Middle frontal gyrus (tissue), 1 donor: ENCODE results near the gene OR4F15.
"Not testable (repeated sequence)": the region's sequence is repeated elsewhere in the genome, so short reads cannot be mapped to it uniquely, and the experiment has no call there.

Experiments
- DNase-seq: peaks from one replicate; pipeline ENCODE4 v3.0.0-alpha.2; 2015; ENCODE audit warnings: low spot score; ENCODE audit errors: extremely low spot score

The OR4F15 gene

GRCh38 chr15:101811902-101812301 lies at the start of gene OR4F15:
Gene OR4F15 (plus strand): TSS chr15:101812202. CDS start chr15:101818187, 5,985 bp downstream.
- DNase-seq, result no peak

DNA sequence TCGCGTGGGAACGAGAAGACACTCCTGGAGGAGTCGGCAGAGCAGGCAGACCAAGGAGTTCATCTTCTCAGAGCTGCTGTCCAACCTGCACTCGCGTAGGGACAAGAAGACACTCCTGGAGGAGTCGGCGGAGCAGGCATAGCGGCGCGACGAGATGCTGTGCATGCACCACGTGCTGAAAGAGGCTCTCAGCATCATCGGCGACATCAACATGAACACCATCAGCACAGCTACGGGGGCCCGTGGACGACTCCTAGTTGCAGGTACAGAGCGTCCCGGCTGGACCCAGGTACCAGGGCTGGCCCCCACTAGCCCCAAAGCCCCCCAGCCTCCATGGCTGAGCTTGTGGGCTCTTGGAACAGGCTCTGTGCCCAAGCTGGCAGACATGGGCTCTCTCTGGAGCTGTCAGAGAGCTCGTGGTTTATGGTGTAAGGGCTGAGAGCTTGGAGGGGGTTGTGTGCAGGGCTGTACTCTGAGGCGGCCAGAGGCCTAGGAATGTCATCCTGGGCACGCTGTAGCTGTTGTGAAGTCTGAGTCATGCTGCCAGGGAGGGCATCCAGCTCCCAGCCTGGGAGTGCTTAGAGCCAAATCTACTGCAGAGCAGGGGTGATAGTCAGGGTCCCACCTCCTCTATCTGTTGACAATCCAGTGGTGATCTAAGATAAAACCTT lies 47.2 kb upstream of the OR4F15 start:
- not testable (repeated sequence) for DNase-seq

DNA sequence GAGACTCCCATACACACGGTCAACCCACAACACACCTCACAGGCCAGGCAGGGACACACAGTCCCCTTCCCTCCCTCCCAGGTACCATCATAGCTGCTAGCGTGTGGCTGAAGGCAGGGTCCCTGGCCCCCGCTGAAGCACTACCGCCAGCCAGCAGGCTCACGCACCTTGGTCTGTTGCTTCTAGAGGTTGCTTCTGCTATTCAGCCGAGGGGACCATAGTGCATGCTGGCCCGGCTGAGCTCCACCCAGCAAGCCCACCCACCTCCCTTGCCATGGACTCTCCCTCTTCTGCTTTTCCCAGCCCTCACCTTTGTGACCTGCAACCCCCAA lies 46.7 kb upstream of the OR4F15 start:
- not testable (repeated sequence) for DNase-seq

DNA sequence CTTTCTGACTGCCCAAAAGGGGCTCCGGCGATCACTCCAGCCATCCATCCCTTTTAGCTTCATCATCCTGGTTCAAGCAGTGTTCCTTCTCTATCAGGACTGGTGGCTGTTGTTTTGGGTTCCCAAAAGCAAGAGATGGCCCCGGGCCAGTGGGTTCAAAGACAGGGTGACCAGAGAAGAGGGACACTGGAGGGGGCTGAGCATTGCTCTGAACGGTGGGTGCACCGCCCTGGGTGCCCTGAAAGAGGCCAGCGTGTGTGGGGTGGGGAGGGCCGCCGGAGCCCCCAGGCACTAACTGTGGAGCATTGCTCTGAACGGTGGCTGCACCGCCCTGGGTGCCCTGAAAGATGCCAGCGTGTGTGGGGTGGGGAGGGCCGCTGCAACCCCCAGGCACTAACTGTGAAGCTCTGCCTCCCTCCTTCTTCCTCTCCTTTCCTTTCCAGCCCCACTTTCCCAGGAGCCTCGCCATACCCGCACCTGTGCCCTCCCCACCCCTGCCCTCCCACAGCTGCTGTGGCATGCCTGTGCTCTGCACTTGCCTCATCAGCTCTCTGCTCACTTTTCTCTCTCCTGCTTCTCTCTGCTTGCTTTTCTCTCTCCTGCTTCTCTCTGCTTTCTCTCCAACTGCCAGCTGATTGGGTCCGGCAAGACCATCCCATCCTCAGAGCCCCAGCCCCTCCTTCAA lies 46.1 kb upstream of the OR4F15 start:
- DNase-seq, result no peak

- not testable (repeated sequence) for DNase-seq
Measured at GRCh38 chr15:101767083-101767640, 44.8 kb upstream of the OR4F15 start.

DNA sequence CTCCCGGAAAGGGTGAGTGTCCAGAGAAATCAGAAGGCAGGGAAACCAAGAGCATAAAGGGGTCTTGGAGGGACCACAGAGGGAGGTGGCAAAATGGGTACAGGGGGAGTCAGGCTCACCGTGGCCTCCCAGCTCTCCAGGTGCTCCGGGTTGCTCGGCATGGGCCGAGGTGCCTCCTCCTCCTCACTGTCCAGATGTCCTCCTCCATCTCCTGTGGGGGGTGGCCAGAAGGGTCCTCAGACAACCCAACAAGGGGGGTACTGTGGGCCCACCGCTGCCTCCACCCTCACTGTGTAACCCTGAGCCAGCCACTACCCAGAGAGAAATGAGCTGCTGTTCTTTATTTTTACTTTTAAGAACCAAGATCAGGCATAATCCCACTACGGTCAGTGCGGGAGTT lies 39.1 kb upstream of the OR4F15 start:
- DNase-seq, result no peak

GRCh38 chr15:101773496-101774100 lies 38.4 kb upstream of the OR4F15 start:
- no peak for DNase-seq

GRCh38 chr15:101775136-101775535 lies 36.9 kb upstream of the OR4F15 start:
- no peak for DNase-seq

DNA sequence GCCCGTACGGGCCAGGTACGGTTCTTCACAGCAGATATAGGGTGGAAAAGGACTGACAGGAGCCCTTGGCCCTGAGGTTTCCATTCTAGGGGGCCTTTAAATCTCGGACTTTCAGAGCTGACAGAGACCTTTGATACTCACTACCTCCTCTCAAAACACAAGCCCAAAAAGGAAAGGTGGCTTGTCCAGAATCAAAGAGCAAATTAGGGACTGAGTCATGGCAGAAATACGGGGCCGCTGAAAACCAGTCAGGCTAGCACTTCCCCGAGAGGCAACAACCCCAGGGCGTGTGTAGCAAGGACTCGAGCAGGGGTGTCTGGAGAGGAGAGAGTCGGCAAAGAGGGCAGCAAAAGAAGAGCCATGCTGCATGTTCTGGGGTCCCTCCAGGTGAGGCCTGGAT lies 33.4 kb upstream of the OR4F15 start:
- not testable (repeated sequence) for DNase-seq

- not testable (repeated sequence) for DNase-seq
Measured at GRCh38 chr15:101780225-101780624, 31.8 kb upstream of the OR4F15 start.

- no peak for DNase-seq
Measured at GRCh38 chr15:101781928-101782327, 30.1 kb upstream of the OR4F15 start.

- no peak for DNase-seq
Measured at GRCh38 chr15:101784644-101785043, 27.4 kb upstream of the OR4F15 start.

DNA sequence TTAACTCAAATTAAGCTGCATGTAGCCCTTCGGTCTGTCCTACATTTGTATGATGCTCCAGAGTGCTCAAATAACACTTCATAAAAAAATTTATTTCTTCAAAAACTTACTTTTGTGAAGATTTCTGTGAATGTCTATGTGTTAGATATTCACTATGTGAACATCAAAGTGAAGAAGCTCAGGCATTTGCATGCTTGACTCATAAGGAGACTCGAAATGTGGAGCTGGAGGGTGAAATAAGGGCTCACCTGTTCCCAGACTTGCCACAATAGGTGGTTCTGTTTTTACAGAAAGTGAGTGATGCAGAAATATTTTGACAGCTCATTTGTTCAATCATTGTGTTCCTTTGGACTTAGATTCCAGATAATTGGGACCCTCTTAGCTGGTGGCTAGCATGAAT lies 25.6 kb upstream of the OR4F15 start:
- DNase-seq, result not testable (repeated sequence)

- not testable (repeated sequence) for DNase-seq
Measured at GRCh38 chr15:101788001-101788400, 24.0 kb upstream of the OR4F15 start.

- DNase-seq, result not testable (repeated sequence)
Measured at GRCh38 chr15:101788503-101789269, 23.3 kb upstream of the OR4F15 start.

DNA sequence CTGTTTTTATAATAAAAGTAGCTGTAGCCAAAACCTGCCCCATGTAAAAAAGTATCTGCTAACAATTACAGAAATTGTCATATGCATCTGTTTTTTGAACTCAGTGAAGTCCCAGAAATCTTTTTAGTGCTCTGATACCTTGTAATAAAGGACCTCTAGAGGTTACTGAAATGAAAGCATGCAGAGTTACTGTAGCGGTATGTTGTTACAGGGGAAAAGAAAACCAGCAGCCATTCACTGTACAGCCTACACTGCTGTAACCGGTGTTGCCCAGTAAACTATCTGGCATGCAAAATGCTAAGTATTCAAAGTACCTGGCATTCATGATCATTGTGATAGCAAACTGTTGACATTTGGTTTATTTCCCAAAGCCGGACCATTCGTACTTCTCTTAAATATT lies 21.3 kb upstream of the OR4F15 start:
- not testable (repeated sequence) for DNase-seq

DNA sequence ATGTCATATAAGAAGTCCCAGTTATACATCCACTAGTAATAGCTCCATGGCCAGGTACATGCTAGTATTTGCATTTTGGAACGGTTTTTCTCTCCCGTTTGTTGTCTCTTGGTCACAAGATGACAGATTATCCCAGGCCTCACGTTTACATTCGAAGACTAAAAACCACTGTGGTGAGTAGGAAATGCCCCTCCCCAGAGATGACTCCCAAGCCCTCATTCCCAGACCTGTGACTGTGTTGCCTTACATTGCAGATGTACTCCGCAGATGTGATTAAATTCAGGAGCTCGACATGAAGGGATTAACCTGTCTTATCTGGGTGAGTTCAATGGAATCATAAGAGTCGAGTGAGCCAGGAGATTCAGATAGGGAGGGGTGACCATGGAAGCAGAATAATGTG lies 18.0 kb upstream of the OR4F15 start:
- not testable (repeated sequence) for DNase-seq

DNA sequence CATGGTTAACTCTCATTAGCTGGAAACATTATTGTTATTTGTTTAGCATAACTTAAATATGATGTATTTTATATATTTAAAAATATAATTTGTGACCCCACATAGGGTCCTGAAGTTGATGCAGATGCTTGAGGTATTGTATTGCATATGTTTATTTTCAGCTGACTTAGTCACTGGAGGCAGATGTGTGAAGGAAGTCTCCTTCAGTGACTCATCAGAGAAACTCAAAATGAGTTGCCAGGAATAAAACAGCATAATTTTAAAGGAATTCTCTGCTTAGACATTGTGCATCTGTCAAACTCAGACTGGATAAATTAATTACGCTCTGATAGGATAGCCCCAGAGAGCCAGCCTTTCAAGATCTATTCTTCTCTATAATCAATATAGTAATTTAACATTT lies 16.5 kb upstream of the OR4F15 start:
- DNase-seq, result no peak

DNA sequence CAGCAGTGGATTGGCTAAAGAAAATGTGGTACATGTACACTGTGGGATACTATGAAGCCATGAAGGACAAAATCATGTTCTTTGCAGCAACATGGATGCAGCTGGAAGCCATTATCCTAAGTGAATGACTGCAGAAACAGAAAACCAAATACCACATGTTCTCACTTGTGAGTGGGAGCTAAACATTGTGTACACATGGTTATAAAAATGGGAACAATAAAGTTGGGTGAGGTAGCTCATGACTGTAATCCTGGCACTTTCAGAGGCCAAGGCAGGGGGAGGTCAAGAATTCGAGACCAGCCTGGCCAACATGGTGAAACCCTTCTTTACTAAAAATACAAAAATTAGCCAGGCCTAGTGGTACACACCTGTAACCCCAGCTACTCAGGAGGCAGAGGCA lies 12.3 kb upstream of the OR4F15 start:
- no peak for DNase-seq

DNA sequence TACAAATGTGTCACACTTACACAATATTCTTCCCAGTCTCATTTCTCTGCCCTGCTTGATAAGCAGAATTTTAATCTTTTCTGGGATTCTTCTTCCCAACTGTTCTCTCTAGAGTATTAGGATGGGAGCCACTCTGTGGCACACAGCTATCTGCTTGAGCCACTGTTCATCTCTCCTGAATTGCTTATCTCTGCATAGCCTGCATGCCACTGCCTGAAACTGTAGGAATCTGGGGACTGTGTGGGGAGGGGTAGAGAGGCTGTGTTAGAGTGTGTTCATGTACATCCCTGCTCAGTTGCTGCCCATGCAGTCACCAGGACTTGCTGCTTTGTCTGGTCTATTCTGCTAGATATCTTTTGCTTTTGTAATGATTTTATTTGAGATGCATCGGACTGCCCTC lies 11.0 kb upstream of the OR4F15 start:
- no peak for DNase-seq

DNA sequence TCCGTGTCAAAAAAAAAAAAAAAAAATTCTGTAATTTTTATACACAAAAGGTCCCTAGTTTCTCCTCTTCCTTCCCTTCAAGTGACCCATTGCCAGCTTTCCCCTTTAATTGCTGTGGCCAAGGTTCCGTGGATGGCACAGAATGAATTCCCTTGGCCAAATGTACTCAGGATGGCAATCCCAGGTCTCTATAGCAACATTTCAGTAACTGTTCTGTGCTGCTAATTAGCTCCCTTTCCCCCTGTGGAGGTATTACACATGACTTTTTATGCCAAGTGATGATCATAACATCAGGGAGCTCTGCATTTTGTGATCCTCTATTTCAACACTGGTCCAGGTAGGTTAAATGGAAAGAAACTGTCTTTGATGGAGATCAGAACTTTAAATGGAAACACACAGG lies 8.8 kb upstream of the OR4F15 start, which contains the start of gene OR4F6:
TSS of gene OR4F6 (plus strand) at position 301 of the 400 bp plus-strand sequence. CDS start 2,211 bp downstream, outside the sequence.
- no peak for DNase-seq
